Measurements from ENCODE around the gene SLC22A1. TPM values are rescaled to one million over a fixed set of nuclear protein-coding genes. Genes with fewer than 3 reads are reported as not detected.

Gene SLC22A1
- total RNA-seq, 1 donor = 0.86 TPM

GRCh38 chr6:160080097-160080496, 41.5 kb upstream of the SLC22A1 start:
- TF ChIP-seq, protein P1, sequence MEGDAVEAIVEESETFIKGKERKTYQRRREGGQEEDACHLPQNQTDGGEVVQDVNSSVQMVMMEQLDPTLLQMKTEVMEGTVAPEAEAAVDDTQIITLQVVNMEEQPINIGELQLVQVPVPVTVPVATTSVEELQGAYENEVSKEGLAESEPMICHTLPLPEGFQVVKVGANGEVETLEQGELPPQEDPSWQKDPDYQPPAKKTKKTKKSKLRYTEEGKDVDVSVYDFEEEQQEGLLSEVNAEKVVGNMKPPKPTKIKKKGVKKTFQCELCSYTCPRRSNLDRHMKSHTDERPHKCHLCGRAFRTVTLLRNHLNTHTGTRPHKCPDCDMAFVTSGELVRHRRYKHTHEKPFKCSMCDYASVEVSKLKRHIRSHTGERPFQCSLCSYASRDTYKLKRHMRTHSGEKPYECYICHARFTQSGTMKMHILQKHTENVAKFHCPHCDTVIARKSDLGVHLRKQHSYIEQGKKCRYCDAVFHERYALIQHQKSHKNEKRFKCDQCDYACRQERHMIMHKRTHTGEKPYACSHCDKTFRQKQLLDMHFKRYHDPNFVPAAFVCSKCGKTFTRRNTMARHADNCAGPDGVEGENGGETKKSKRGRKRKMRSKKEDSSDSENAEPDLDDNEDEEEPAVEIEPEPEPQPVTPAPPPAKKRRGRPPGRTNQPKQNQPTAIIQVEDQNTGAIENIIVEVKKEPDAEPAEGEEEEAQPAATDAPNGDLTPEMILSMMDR (IDR thresholded peaks at IDR 0.05; ENCODE audit: insufficient read depth, low read depth, low read length) = no peak
- H3K4me3 ChIP-seq (ENCODE audit: low read depth, low read length) = no peak overlapping the region
- DNase-seq (ENCODE audit: low read depth) = no peak

- TF ChIP-seq, protein P1 (IDR thresholded peaks at IDR 0.05; ENCODE audit: insufficient read depth, low read depth, low read length) = no peak
- DNase-seq (ENCODE audit: low read depth) = no peak
- H3K4me3 ChIP-seq (ENCODE audit: low read depth, low read length) = no peak overlapping the region
Measured at GRCh38 chr6:160081398-160081797, 40.2 kb upstream of the SLC22A1 start.

DNA sequence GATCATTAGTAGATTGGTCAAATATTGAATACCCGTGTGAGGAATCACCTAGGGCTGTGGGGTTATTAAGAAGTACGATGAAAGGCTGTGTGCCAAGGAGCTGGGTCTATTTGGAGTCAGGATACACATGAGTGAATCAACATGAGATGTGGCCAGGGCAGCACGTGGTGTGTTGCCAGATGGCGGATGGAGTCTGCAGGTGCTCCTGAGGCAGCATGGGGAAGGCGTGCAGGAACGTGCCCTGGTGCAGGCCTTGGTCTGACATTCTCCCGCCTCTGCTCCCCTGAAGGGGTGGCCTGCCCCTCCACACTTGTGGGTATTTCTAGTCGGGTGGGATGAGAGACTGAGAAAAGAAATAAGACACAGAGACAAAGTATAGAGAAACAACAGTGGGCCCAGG, 39.0 kb upstream of the SLC22A1 start:
- H3K4me3 ChIP-seq (ENCODE audit: low read depth, low read length) = no peak overlapping the region

DNA sequence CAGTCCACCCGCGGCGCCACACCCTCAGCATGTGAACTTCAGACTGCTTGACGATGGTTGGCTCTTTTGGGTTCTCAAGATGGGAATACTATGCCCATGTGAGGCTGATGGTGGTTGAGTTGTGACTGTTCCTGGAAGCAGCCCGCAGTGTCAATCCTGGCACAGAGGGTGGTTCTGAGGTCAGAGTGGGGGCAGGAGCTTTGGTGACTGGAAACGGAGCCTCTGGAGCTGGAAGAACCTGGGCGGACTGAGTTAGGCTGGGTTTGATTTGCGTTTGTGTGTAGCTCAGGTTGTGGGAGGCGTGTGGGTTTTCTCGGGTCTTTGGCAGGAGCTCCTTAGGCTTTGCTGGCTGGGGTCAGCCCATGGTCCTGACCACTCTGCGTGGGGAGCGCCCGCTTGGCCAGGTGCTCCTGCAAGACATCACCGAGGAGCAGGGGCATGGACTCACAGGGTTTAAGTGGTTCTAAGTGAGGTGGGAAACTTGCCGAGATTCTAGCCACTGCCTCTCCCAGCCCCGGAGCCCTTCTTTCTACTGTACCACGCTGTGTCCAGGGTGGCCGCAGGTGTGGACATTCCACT, 37.3 kb upstream of the SLC22A1 start:
- no peak overlapping the region for H3K4me3 ChIP-seq (ENCODE audit: low read depth, low read length)
- TF ChIP-seq, protein P1 (IDR thresholded peaks at IDR 0.05; ENCODE audit: insufficient read depth, low read depth, low read length) = no peak
- DNase-seq (ENCODE audit: low read depth) = no peak

More for the DNA sequence above, 39.0 kb upstream of the SLC22A1 start:
- no peak for DNase-seq (ENCODE audit: low read depth)
- TF ChIP-seq, protein P1 (IDR thresholded peaks at IDR 0.05; ENCODE audit: insufficient read depth, low read depth, low read length) = no peak

GRCh38 chr6:160085226-160085625, 36.4 kb upstream of the SLC22A1 start:
- DNase-seq (ENCODE audit: low read depth) = no peak
- TF ChIP-seq, protein P1 (IDR thresholded peaks at IDR 0.05; ENCODE audit: insufficient read depth, low read depth, low read length) = no peak
- H3K4me3 ChIP-seq (ENCODE audit: low read depth, low read length) = no peak overlapping the region

GRCh38 chr6:160085713-160086505, 35.7 kb upstream of the SLC22A1 start:
- TF ChIP-seq, protein P1 (IDR thresholded peaks at IDR 0.05; ENCODE audit: insufficient read depth, low read depth, low read length) = no peak
- no peak for DNase-seq (ENCODE audit: low read depth)
- H3K4me3 ChIP-seq (ENCODE audit: low read depth, low read length) = no peak overlapping the region
